Natural killer cell (primary cell): ENCODE data around the gene TEX9. TPM values are rescaled to one million over a fixed set of nuclear protein-coding genes. Genes with fewer than 3 reads are reported as not detected.

Experiments
- ATAC-seq, 3 donors: fragments of 150-1000 bp in 2 of 3; fragments of 200-7000 bp in 1 of 3; cut with Tn5 transposase; 1 replicate in 1 of 3; 2 replicates in 2 of 3; pipeline ENCODE4 v1.10.0; 2021; ENCODE audit warnings: mild to moderate bottlenecking in 2 of 3, moderate library complexity in 2 of 3
- DNase-seq, 2 donors: peaks; one replicate each; pipeline versions ENCODE4 v3.0.0 to v3.0.0-alpha.2; 2013 to 2021; ENCODE audit warnings: mixed read lengths in 1 of 2
- H3K27ac ChIP-seq: one replicate; pipeline ENCODE4 v1.5.1; 2013; ENCODE audit warnings: mild to moderate bottlenecking, low read length
- H3K27me3 ChIP-seq: one replicate; pipeline ENCODE4 v1.6.1; 2013; ENCODE audit warnings: low read length; ENCODE audit not compliant: control insufficient read depth, insufficient read depth
- H3K36me3 ChIP-seq: one replicate; pipeline ENCODE4 v1.6.1; 2013; ENCODE audit warnings: low read length; ENCODE audit not compliant: control insufficient read depth, insufficient read depth
- H3K4me1 ChIP-seq: one replicate; pipeline ENCODE4 v1.6.1; 2013; ENCODE audit warnings: low read length; ENCODE audit not compliant: control insufficient read depth, insufficient read depth
- H3K4me3 ChIP-seq: one replicate; pipeline ENCODE4 v1.5.1; 2013; ENCODE audit warnings: low read length
- H3K9me3 ChIP-seq: one replicate; pipeline ENCODE4 v1.6.1; 2013; ENCODE audit warnings: low read length; ENCODE audit not compliant: control insufficient read depth, insufficient read depth
- H3K27ac Mint-ChIP-seq, 2 donors: one replicate each; pipeline ENCODE4 v1.8.0; 2022; ENCODE audit warnings: mild to moderate bottlenecking in 2 of 2, mixed read lengths in 2 of 2, moderate library complexity in 1 of 2
- H3K27me3 Mint-ChIP-seq, 2 donors: one replicate each; pipeline ENCODE4 v1.8.0; 2022; ENCODE audit warnings: low read depth in 2 of 2, mixed read lengths in 2 of 2
- H3K36me3 Mint-ChIP-seq: one replicate; pipeline ENCODE4 v1.8.0; 2022; ENCODE audit warnings: mixed read lengths
- H3K4me1 Mint-ChIP-seq, 2 donors: one replicate each; pipeline ENCODE4 v1.8.0; 2022; ENCODE audit warnings: mixed read lengths in 2 of 2
- H3K4me3 Mint-ChIP-seq: one replicate; pipeline ENCODE4 v1.8.0; 2022; ENCODE audit warnings: mild to moderate bottlenecking, moderate library complexity, mixed read lengths
- H3K9me3 Mint-ChIP-seq, 2 donors: one replicate each; pipeline ENCODE4 v1.8.0; 2022; ENCODE audit warnings: mixed read lengths in 2 of 2
- WGBS: methylation state at CpG from one replicate; pipeline ENCODE4 v1.1.7; 2013; ENCODE audit warnings: missing lambda C conversion rate; ENCODE audit not compliant: insufficient coverage; 5-methylcytosine and 5-hydroxymethylcytosine counted together
- intact Hi-C: fragments of 100-400 bp; cut with micrococcal nuclease; formaldehyde crosslinking; loops from one replicate; pipeline ENCODE4 v1.14.2; 2022
- total RNA-seq, 4 donors: library from RNA; stranded (reverse); fragments of 120-200 nt in 1 of 4; gene quantifications; one replicate each; pipeline versions ENCODE4 v1.2.3 to v1.2.4, GENCODE V29; 2013 to 2022
- TF ChIP-seq, protein P1 (sequence below): fragments of 200-600 bp; IDR thresholded peaks from one replicate; pipeline ENCODE4 v1.8.0; 2022; ENCODE audit warnings: antibody characterized with exemption

TEX9 gene
- total RNA-seq, 3 donors from 2014 or later (not counting 1 experiment from before 2014, with no cell fraction given): 0.54 to 1.1 (median 1.1) TPM

DNA sequence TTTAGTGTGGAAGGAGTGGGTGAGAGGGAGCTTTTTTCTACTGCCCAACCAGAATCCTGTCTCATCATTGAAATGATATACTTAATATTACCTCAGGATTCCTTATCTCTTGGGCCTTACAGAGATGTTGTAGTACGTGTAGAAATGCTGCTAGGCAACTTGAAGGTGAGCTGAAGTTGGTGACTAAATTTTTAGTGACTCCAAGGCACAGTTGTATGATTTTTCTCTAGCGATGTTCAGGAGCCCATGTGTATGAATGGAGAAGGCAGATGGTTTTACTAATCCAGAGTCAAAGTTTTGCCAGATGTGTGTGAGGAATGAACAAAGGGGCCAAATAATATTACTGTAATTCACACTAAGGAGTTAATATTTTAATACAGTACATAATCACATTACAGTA, 42.8 kb upstream of the TEX9 start:
- no peaks in the 10 kb centered on the region for H3K4me1 Mint-ChIP-seq
- Histone ChIP-seq H3K4me1 (no peaks in the 10 kb centered on the region), H3K27ac (no peak overlapping the region), H3K9me3 (no peaks in the 10 kb centered on the region), H3K4me3 (no peak overlapping the region), H3K36me3 (no peaks in the 10 kb centered on the region), H3K27me3 (no peaks in the 10 kb centered on the region)
- peaks cover 2 to 25% of the 10 kb centered on the region in 2 donors for H3K27me3 Mint-ChIP-seq
- H3K27ac Mint-ChIP-seq: no peak overlapping the region
- peaks cover 6 to 10% of the 10 kb centered on the region in 2 donors for H3K9me3 Mint-ChIP-seq
- TF ChIP-seq, protein P1, sequence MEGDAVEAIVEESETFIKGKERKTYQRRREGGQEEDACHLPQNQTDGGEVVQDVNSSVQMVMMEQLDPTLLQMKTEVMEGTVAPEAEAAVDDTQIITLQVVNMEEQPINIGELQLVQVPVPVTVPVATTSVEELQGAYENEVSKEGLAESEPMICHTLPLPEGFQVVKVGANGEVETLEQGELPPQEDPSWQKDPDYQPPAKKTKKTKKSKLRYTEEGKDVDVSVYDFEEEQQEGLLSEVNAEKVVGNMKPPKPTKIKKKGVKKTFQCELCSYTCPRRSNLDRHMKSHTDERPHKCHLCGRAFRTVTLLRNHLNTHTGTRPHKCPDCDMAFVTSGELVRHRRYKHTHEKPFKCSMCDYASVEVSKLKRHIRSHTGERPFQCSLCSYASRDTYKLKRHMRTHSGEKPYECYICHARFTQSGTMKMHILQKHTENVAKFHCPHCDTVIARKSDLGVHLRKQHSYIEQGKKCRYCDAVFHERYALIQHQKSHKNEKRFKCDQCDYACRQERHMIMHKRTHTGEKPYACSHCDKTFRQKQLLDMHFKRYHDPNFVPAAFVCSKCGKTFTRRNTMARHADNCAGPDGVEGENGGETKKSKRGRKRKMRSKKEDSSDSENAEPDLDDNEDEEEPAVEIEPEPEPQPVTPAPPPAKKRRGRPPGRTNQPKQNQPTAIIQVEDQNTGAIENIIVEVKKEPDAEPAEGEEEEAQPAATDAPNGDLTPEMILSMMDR: no peak
- ATAC-seq (no peak), DNase-seq (no peak)
- no peak overlapping the region for H3K4me3 Mint-ChIP-seq
- intact Hi-C loops: no loop called here
- 63% methylated on average over 2 of the region's 2 CpGs for WGBS
- H3K36me3 Mint-ChIP-seq: peaks cover 11% of the 10 kb centered on the region

DNA sequence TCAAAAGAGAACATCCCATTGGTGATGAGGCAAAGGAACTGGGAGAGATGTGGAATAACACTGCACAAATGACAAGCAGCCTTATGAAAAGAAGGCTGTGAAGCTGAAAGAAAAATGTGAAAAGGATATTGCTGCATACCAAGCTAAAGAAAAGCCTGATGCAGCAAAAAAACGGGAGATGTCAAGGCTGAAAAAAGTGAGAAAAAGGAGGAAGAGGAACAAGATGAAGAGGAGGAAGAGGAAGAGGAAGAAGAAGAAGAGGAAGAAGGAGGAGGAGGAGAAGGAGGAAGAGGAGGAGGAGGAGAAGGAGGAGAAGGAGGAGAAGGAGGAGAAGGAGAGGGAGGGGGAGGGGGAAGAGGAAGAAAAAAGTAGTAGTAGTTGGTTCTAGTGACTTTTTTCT, 41.8 kb upstream of the TEX9 start:
- Histone ChIP-seq H3K27ac (no peak overlapping the region), H3K9me3 (no peaks in the 10 kb centered on the region), H3K27me3 (no peaks in the 10 kb centered on the region), H3K4me1 (no peaks in the 10 kb centered on the region), H3K4me3 (no peak overlapping the region), H3K36me3 (no peaks in the 10 kb centered on the region)
- H3K27ac Mint-ChIP-seq: no peak overlapping the region
- WGBS: 36% methylated on average over 1 of the region's 1 CpG
- H3K27me3 Mint-ChIP-seq: peaks cover 2 to 23% of the 10 kb centered on the region in 2 donors
- no peaks in the 10 kb centered on the region for H3K4me1 Mint-ChIP-seq
- TF ChIP-seq, protein P1: no peak
- no peak for ATAC-seq
- no peak for DNase-seq
- intact Hi-C loops: no loop called here
- H3K4me3 Mint-ChIP-seq: no peak overlapping the region
- H3K9me3 Mint-ChIP-seq: peaks cover 0 to 7% of the 10 kb centered on the region in 2 donors
- H3K36me3 Mint-ChIP-seq: peaks cover under 1% of the 10 kb centered on the region

DNA sequence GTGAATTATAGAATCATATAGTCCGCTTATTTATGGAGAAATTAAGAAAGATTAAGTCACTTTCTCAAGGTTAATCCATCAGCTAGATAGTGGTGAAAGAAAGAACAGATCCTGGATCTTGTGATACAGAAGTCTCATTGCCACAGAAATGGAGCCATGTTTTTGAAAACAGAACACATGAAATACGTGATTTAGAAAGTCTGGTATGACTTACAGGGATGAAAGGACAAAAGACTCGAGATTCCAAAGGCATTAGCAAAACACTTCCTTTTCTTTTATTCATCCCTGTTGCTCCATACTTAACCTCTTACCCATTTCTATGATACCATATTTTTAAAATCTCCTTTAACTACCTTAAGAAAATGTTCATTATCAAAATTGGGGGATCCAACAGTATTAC, 40.0 kb upstream of the TEX9 start:
- Histone ChIP-seq H3K4me1 (no peaks in the 10 kb centered on the region), H3K27me3 (no peaks in the 10 kb centered on the region), H3K27ac (no peak overlapping the region), H3K9me3 (no peaks in the 10 kb centered on the region), H3K36me3 (no peaks in the 10 kb centered on the region), H3K4me3 (no peak overlapping the region)
- ATAC-seq (no peak), DNase-seq (no peak)
- intact Hi-C loops: no loop called here
- Mint-ChIP-seq H3K27ac (no peak overlapping the region), H3K27me3 (peaks cover 2 to 27% of the 10 kb centered on the region in 2 donors), H3K9me3 (peaks cover 7 to 9% of the 10 kb centered on the region in 2 donors), H3K36me3 (peaks cover 11% of the 10 kb centered on the region), H3K4me1 (no peaks in the 10 kb centered on the region), H3K4me3 (no peak overlapping the region)
- TF ChIP-seq, protein P1: no peak
- WGBS: 63% methylated on average over 3 of the region's 3 CpGs

DNA sequence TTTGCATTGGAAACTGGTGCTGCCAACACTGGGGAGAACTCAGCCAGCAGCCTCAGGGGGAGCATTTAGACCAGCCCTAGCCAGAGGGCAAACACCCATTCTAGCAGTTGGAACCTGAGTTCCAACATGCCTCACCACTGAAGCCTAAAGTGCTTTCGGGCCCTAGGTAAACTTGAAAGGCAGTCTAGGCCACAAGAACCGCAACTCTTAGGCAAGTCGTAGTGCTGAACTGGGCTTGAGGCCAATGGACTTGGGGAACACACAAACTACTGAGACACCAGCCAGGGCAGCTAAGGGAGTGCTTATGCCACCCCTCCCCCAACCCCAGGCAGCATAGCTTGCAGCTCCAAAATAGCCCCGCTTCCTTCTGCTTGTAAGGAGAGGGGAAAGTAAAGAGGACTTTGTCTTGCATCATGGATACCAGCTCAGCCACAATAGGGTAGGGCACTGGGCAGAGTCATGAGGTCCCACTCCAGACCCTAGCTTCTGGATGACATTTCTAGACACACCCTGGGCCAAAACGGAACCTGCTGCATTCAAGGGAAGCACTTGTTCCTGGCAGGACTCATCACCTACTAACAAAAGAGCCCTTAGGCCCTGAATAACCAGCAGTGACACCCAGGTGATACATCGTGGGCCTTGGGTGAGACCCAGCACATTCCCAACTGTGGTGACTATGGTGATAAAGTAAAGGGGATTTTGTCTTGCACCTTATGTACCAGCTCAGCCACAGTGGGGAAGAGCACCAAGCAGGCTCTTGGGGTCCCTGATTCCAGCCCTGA, 37.3 kb upstream of the TEX9 start:
- Histone ChIP-seq H3K27me3 (no peaks in the 10 kb centered on the region), H3K4me1 (no peaks in the 10 kb centered on the region), H3K4me3 (no peak overlapping the region), H3K36me3 (no peaks in the 10 kb centered on the region), H3K27ac (no peak overlapping the region), H3K9me3 (no peaks in the 10 kb centered on the region)
- WGBS: 89% methylated on average over 5 of the region's 6 CpGs
- no peak for ATAC-seq
- Mint-ChIP-seq H3K27me3 (peaks cover 0 to 31% of the 10 kb centered on the region in 2 donors), H3K36me3 (peaks cover 11% of the 10 kb centered on the region), H3K4me1 (no peaks in the 10 kb centered on the region), H3K9me3 (peaks cover 11 to 20% of the 10 kb centered on the region in 2 donors), H3K27ac (no peak overlapping the region), H3K4me3 (no peak overlapping the region)
- TF ChIP-seq, protein P1: no peak
- DNase-seq: no peak
- intact Hi-C loops: no loop called here
